Prostate gland (tissue), 2 donors: ENCODE measurements around the gene SIPA1L3. TPM values are rescaled to one million over a fixed set of nuclear protein-coding genes. Genes with fewer than 3 reads are reported as not detected.

Experiments used
- DNase-seq: peaks from one replicate; pipeline ENCODE4 v3.0.0-alpha.2; 2019; ENCODE audit warnings: low spot score
- H3K27ac ChIP-seq, 2 donors: fragments of 200-600 bp; sonication (generic); 2 replicates each; pipeline ENCODE4 v1.5.1; 2017 to 2019
- H3K27me3 ChIP-seq: fragments of 200-600 bp; sonication (generic); replicated peaks from 2 replicates; pipeline ENCODE4 v1.5.1; 2019; ENCODE audit not compliant: insufficient read depth
- H3K36me3 ChIP-seq, 2 donors: fragments of 200-600 bp; sonication (generic); 1 replicate in 1 of 2; 2 replicates in 1 of 2; pipeline versions ENCODE4 v1.5.1 to v1.8.1; 2017 to 2019
- H3K4me1 ChIP-seq: fragments of 200-600 bp; sonication (generic); replicated peaks from 2 replicates; pipeline ENCODE4 v1.5.1; 2019
- H3K4me3 ChIP-seq, 2 donors: fragments of 200-600 bp; sonication (generic); 2 replicates each; pipeline ENCODE4 v1.5.1; 2017 to 2019
- H3K9me3 ChIP-seq: fragments of 200-600 bp; sonication (generic); 2 replicates; pipeline ENCODE4 v1.5.1; 2017
- CTCF ChIP-seq, 4 experiments: fragments of 200-600 bp in 2 of 4; fragments of 450-650 bp in 2 of 4; sonication (generic) in 2 of 4; IDR thresholded peaks; 1 replicate in 3 of 4; 2 replicates in 1 of 4; pipeline ENCODE4 v1.5.1; 2016 to 2019; ENCODE audit warnings: antibody characterized with exemption in 4 of 4, mild to moderate bottlenecking in 2 of 4, moderate library complexity in 2 of 4
- POLR2A ChIP-seq: fragments of 450-650 bp; IDR thresholded peaks from one replicate; pipeline ENCODE4 v1.6.1; 2016; ENCODE audit warnings: antibody characterized with exemption, mild to moderate bottlenecking
- POLR2AphosphoS5 ChIP-seq: sonication (generic); formaldehyde crosslinking; IDR thresholded peaks from one replicate; pipeline ENCODE4 v1.6.1; 2017; ENCODE audit warnings: antibody characterized with exemption
- WGBS: methylation state at CpG from one replicate; pipeline ENCODE4 v1.1.5; 2018; 5-methylcytosine and 5-hydroxymethylcytosine counted together
- intact Hi-C: fragments of 100-400 bp; cut with DNase I; formaldehyde crosslinking; loops from one replicate; pipeline ENCODE4 v1.14.2; 2022
- total RNA-seq, 2 donors: library from RNA; depleted of rRNA; stranded (reverse); fragments of >200 nt; gene quantifications; one replicate each; pipeline ENCODE4 v1.1.0, GENCODE V29; 2016

The SIPA1L3 gene
- total RNA-seq, 2 donors from 2014 or later, result 48.8 to 63.5 TPM

GRCh38 chr19:38196245-38196837 lies 289.3 kb downstream of the SIPA1L3 start:
- no peak for DNase-seq
- no peak for TF ChIP-seq CTCF (IDR thresholded peaks at IDR 0.05)
- TF ChIP-seq POLR2A, result no peak
- no peak for TF ChIP-seq POLR2AphosphoS5

GRCh38 chr19:38196948-38197656 lies 290.1 kb downstream of the SIPA1L3 start:
- no peak for DNase-seq
- Histone ChIP-seq H3K36me3 (no peaks in the 10 kb centered on the region), H3K9me3 (no peaks in the 10 kb centered on the region), H3K4me1 (no peaks in the 10 kb centered on the region), H3K27ac (no peak overlapping the region), H3K27me3 (no peaks in the 10 kb centered on the region), H3K4me3 (no peak overlapping the region)
- TF ChIP-seq CTCF (IDR thresholded peaks at IDR 0.05) (no peak), POLR2A (no peak), POLR2AphosphoS5 (no peak)
- 89% methylated on average over 23 of the region's 23 CpGs for WGBS
- intact Hi-C loops, result no loop called here

More at GRCh38 chr19:38196245-38196837, 289.3 kb downstream of the SIPA1L3 start:
- Histone ChIP-seq H3K36me3 (no peaks in the 10 kb centered on the region), H3K4me1 (no peaks in the 10 kb centered on the region), H3K27ac (no peak overlapping the region), H3K4me3 (no peak overlapping the region), H3K9me3 (no peaks in the 10 kb centered on the region), H3K27me3 (no peaks in the 10 kb centered on the region)
- intact Hi-C loops, result no loop called here
- 93% methylated on average over 13 of the region's 13 CpGs for WGBS

- Histone ChIP-seq H3K4me1 (no peaks in the 10 kb centered on the region), H3K27me3 (no peaks in the 10 kb centered on the region), H3K9me3 (no peaks in the 10 kb centered on the region), H3K36me3 (peaks cover 0 to 4% of the 10 kb centered on the region in 2 donors), H3K4me3 (no peak overlapping the region), H3K27ac (no peak overlapping the region)
- WGBS, result 90% methylated on average over 25 of the region's 25 CpGs
- no peak for DNase-seq
- intact Hi-C loops, result no loop called here
- no peak for TF ChIP-seq CTCF (IDR thresholded peaks at IDR 0.05)
- TF ChIP-seq POLR2A, result no peak
- no peak for TF ChIP-seq POLR2AphosphoS5
These were observed 291.1 kb downstream of the SIPA1L3 start for GRCh38 chr19:38197937-38198704.

- Histone ChIP-seq H3K4me1 (no peaks in the 10 kb centered on the region), H3K27me3 (no peaks in the 10 kb centered on the region), H3K9me3 (no peaks in the 10 kb centered on the region), H3K4me3 (no peak overlapping the region), H3K36me3 (peaks cover 0 to 4% of the 10 kb centered on the region in 2 donors), H3K27ac (no peak overlapping the region)
- TF ChIP-seq POLR2A (no peak), POLR2AphosphoS5 (no peak), CTCF (IDR thresholded peaks at IDR 0.05) (no peak)
- intact Hi-C loops, result no loop called here
- no peak for DNase-seq
- 80% methylated on average over 11 of the region's 11 CpGs for WGBS
These were observed 292.3 kb downstream of the SIPA1L3 start for GRCh38 chr19:38199340-38199739.
